ENCODE results near the gene TMEM143. TPM values are rescaled to one million over a fixed set of nuclear protein-coding genes. Genes with fewer than 3 reads are reported as not detected.
A peak's percentile ranks its signal among the peaks of the same experiment; 100 is the strongest.

Gene TMEM143
- total RNA-seq, 1 experiment from 2014 or later, result 15.2 TPM

DNA sequence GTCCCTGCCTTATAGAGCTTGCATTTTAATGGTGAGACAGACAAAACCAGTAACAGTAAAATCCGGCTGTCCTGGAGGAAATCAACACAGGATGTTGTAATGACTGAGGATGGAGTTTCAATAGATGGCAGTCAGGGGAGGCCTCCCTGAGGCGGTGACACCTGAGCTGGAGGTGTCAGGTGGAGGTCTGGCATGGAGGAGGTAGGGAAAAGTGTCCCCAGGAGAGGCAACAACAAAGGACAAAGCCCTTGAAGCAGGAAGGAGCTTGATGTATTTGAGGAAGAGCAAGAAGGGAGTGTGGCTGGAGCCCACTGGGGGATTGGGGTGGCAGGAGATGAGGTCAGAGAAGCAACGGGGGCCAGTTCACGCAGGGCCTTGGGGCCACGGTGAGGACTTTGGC is 37.5 kb upstream of the TMEM143 start:
- H3K79me2 ChIP-seq (ENCODE audit: insufficient read depth, low read length), result peaks cover 6% of the 10 kb centered on the region; the same call in 1 of the 2 replicates
- peak overlapping the region; percentile 11 for H3K4me2 ChIP-seq (ENCODE audit: insufficient read depth, insufficient read length, low read length)
- Mint-ChIP-seq H3K36me3 (ENCODE audit: insufficient read depth in 1 of 3, low read depth in 3 of 3) (peaks cover 0 to 2% (median 2%) of the 10 kb centered on the region in 3 experiments; a peak in 3 of 7 replicates), H3K27ac (peak overlapping the region; percentile 99), H3K4me3 (peak overlapping the region in 1 of 2 experiments; percentile 39; a peak in 4 of 5 replicates), H3K4me1 (peaks cover 46 to 62% of the 10 kb centered on the region in 2 experiments), H3K27me3 (ENCODE audit: low read depth) (peaks cover 19% of the 10 kb centered on the region), H3K9me3 (no peaks in the 10 kb centered on the region; a peak in 1 of 5 replicates)
- H3K9me3 ChIP-seq (ENCODE audit: control insufficient read depth, low read depth, low read length), result no peaks in the 10 kb centered on the region
- no CpG with 5 or more reads among the region's 5 CpGs for WGBS (ENCODE audit: extremely low coverage, insufficient read length, low lambda C conversion rate)
- peak overlapping the region; percentile 7 for H4K5ac ChIP-seq (ENCODE audit: insufficient read length, low read depth, low read length)
- no peak overlapping the region for H3T11ph ChIP-seq (ENCODE audit: low read length)
- H3K14ac ChIP-seq (ENCODE audit: insufficient read depth, low read length), result peak overlapping the region; percentile 18; the same call in 1 of the 2 replicates
- H3K18ac ChIP-seq (ENCODE audit: insufficient read length, low read depth, low read length), result peak overlapping the region; percentile 80
- H3K23me2 ChIP-seq (ENCODE audit: insufficient read length, low read depth, low read length, poor library complexity, severe bottlenecking), result peaks cover 15% of the 10 kb centered on the region
- no peak overlapping the region for H2BK12ac ChIP-seq (ENCODE audit: insufficient read length, low read depth, low read length)
- H3K27ac ChIP-seq (ENCODE audit: insufficient read length, low read depth, low read length), result peak overlapping the region; percentile 87
- no peak overlapping the region for H3K56ac ChIP-seq (ENCODE audit: insufficient read length, low read depth, low read length)
- H2BK5ac ChIP-seq (ENCODE audit: insufficient read length, low read length), result no peak overlapping the region
- H4K20me1 ChIP-seq (ENCODE audit: control insufficient read depth, insufficient read depth, insufficient read length), result no peaks in the 10 kb centered on the region
- H3K79me1 ChIP-seq (ENCODE audit: insufficient read depth, low read depth, low read length, poor library complexity, severe bottlenecking), result peaks cover 6% of the 10 kb centered on the region
- TF ChIP-seq CTCF (conservative IDR thresholded peaks at IDR 0.05), result no peak
- H3K4ac ChIP-seq (ENCODE audit: low read depth, low read length), result no peak overlapping the region; the same call in 1 of the 2 replicates
- H2AFZ ChIP-seq (ENCODE audit: low read length), result no peak overlapping the region
- no peak overlapping the region for H3K23ac ChIP-seq (ENCODE audit: insufficient read length, low read depth, low read length)
- peak overlapping the region; percentile 13 for H3K9ac ChIP-seq (ENCODE audit: extremely low read depth, insufficient read length, low read length)
- H2BK120ac ChIP-seq (ENCODE audit: low read depth, low read length, poor library complexity, severe bottlenecking), result no peak overlapping the region
- no peak overlapping the region for H2AK5ac ChIP-seq (ENCODE audit: insufficient read length, low read length)
- H4K8ac ChIP-seq (replicated peaks; ENCODE audit: insufficient read length, low read depth, low read length), result no peak overlapping the region
- DNase-seq, result peak; percentile 85
- no peak overlapping the region for H2BK20ac ChIP-seq (ENCODE audit: low read depth, low read length, poor library complexity, severe bottlenecking)
- H4K91ac ChIP-seq (ENCODE audit: insufficient read length, low read depth, low read length), result no peak overlapping the region
- H3K27me3 ChIP-seq (ENCODE audit: insufficient read depth, low read length), result no peaks in the 10 kb centered on the region; the same call in 1 of the 2 replicates
- H3K4me1 ChIP-seq (ENCODE audit: insufficient read depth, low read length), result peaks cover 8% of the 10 kb centered on the region; the same call in 1 of the 2 replicates
- no peak overlapping the region for H2BK15ac ChIP-seq (ENCODE audit: low read depth, low read length)
